Tibial nerve (tissue), 4 donors: ENCODE results near the gene ATAT1.
A peak's percentile ranks its signal among the peaks of the same experiment; 100 is the strongest.

ENCODE experiments used
- EP300 ChIP-seq, 2 donors: sonication (generic); formaldehyde crosslinking; IDR thresholded peaks; one replicate each; pipeline ENCODE4 v1.6.1; 2017; ENCODE audit warnings: antibody characterized with exemption in 2 of 2, mild to moderate bottlenecking in 1 of 2
- POLR2A ChIP-seq, 2 donors: fragments of 450-650 bp; IDR thresholded peaks; one replicate each; pipeline ENCODE4 v1.6.1; 2017; ENCODE audit warnings: antibody characterized with exemption in 2 of 2, mild to moderate bottlenecking in 2 of 2, moderate library complexity in 2 of 2
- TF ChIP-seq, protein P1 (sequence below), 5 experiments: fragments of 200-600 bp in 3 of 5; fragments of 450-650 bp in 2 of 5; sonication (generic) in 3 of 5; IDR thresholded peaks; one replicate each; pipeline ENCODE4 v1.5.1; 2016 to 2019; ENCODE audit warnings: antibody characterized with exemption in 5 of 5, mild to moderate bottlenecking in 3 of 5, moderate library complexity in 2 of 5

DNA sequence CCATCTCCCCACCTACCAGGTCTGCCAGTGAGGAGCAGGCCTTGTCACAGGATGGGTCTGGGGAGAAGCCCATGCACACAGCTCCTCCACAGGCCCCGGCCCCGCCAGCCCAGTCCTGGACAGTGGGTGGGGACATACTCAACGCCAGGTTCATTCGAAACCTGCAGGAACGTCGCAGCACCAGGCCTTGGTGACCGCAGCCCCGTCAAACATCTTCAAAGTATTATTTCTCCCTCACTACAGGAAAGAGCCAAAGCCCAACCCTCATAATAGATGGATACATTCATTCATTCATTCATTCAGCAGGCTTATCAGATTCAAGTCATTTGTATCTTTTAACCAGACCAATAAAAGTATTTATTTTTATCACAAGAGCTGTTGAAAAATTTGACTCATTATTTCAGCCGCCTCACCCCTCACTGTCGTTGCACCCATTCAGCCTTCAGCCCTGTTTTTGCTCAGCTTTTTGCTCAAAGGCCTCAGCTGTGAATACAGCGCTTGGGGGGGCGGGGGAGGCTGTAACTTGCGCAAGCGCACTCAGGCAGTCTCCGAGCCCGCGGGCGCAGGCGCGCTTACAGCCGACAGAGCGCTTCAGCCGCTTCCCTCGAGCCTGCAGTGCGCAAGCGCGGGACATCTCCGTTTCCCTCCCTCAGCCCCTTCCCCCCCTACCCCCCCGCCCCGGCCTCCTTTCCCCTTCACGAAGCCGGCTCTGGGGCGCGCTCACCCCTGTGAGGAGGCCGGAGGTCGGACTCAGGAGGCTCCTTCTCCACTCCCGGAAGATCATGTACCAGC lies 20.0 kb downstream of the ATAT1 start, which contains the start of gene C6orf136:
- TF ChIP-seq, protein P1, sequence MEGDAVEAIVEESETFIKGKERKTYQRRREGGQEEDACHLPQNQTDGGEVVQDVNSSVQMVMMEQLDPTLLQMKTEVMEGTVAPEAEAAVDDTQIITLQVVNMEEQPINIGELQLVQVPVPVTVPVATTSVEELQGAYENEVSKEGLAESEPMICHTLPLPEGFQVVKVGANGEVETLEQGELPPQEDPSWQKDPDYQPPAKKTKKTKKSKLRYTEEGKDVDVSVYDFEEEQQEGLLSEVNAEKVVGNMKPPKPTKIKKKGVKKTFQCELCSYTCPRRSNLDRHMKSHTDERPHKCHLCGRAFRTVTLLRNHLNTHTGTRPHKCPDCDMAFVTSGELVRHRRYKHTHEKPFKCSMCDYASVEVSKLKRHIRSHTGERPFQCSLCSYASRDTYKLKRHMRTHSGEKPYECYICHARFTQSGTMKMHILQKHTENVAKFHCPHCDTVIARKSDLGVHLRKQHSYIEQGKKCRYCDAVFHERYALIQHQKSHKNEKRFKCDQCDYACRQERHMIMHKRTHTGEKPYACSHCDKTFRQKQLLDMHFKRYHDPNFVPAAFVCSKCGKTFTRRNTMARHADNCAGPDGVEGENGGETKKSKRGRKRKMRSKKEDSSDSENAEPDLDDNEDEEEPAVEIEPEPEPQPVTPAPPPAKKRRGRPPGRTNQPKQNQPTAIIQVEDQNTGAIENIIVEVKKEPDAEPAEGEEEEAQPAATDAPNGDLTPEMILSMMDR (IDR thresholded peaks at IDR 0.05): no peak
- TF ChIP-seq POLR2A (IDR thresholded peaks at IDR 0.05): no peak
- peak in 1 of 2 donors; percentile 3 for TF ChIP-seq EP300 (IDR thresholded peaks at IDR 0.05)
